ENCODE results near the gene IARS1.

IARS1 gene

DNA sequence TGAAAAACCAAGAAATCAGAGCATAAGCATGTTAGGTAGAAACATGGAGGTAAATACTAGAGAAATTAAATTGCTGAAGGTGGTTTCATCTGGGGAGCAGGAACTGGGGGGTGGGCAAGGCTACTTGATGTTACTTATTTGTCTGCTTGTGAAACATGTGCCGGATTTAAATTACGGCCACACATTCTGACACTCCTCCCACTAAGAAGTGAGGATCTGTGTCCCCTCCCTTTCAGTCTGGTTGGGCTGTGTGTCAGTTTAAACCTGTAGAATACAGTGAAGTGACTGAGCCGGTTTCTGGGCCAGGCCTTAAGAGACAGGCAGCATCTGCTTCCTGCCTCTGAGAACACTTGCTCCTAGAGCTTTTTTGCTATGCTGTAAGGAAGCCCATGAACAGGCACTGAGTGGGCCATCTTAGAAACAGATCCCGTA is 2.3 kb upstream of the IARS1 start:
- Histone ChIP-seq H3K9me3 (ENCODE audit: control insufficient read depth in 2 of 2, low read length in 2 of 2) (no peaks in the 10 kb centered on the region), H3K36me3 (ENCODE audit: control insufficient read depth in 2 of 2, insufficient read depth in 2 of 2, low read length in 2 of 2) (peaks cover 17 to 21% of the 10 kb centered on the region in 2 donors), H3K4me3 (ENCODE audit: low read length in 2 of 2) (no peak overlapping the region), H3K4me1 (ENCODE audit: control insufficient read depth, insufficient read depth, low read length) (peaks cover 11% of the 10 kb centered on the region), H3K9ac (ENCODE audit: low read length in 2 of 2) (no peak overlapping the region), H3K27ac (ENCODE audit: low read length) (no peak overlapping the region), H3K27me3 (ENCODE audit: control insufficient read depth in 1 of 2, insufficient read depth in 2 of 2, low read length in 2 of 2) (no peaks in the 10 kb centered on the region)

DNA sequence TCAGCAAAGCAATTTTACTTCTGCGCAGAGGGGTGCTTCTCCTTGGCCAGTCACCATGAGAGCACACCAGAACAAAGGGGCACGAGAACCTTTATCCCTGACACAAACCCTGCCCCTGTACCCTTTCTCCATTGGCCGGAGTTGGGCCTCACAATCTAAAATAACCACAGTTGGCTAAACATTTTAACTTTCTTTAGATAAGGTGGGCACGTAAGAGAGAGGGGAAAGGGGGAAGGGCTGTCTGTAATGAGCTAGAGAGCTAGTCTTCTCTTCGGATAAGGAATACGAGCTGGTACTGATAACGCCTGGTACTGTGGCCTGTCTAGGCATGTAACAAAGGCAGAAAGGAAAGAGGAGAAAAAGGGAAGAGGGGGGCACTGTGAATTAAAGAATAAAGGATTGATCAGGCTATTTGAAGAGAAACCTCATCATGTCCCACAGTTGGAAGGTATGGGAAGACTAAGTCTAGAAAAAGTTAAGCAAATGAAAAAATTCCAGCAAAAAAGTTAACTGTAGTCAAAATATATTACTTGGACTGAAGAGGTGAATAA is 1.8 kb upstream of the IARS1 start:
- H3K27ac ChIP-seq (ENCODE audit: low read length), result no peak overlapping the region
- peaks cover 13 to 19% of the 10 kb centered on the region in 2 donors for H3K36me3 ChIP-seq (ENCODE audit: control insufficient read depth in 2 of 2, insufficient read depth in 2 of 2, low read length in 2 of 2)
- no peak overlapping the region for H3K9ac ChIP-seq (ENCODE audit: low read length in 2 of 2)

DNA sequence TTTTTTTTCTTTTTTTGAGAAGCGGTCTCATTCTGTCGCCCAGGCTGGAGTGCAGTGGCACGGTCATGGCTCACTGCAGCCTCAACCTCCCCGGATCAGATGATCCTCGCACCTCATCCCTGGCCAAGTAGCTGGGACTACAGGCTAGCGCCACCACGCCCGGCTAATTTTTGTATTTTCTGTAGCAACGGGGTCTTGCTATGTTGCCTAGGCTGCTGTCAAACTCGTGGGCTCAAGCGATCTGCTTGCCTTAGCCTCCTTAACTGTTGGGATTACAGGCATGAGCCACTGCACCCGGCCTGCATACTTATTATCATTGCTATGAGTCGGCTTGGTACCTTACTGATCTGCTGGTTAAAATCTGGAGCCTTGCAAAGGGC is 790 bp upstream of the IARS1 start:
- peaks cover 11% of the 10 kb centered on the region for H3K4me1 ChIP-seq (ENCODE audit: control insufficient read depth, insufficient read depth, low read length)
- peak overlapping the region; percentile 78 to 93 for H3K4me3 ChIP-seq (ENCODE audit: low read length in 2 of 2)
- H3K36me3 ChIP-seq (ENCODE audit: control insufficient read depth in 2 of 2, insufficient read depth in 2 of 2, low read length in 2 of 2), result peaks cover 13 to 19% of the 10 kb centered on the region in 2 donors
- peak overlapping the region; percentile 66 to 78 for H3K9ac ChIP-seq (ENCODE audit: low read length in 2 of 2)
- H3K27me3 ChIP-seq (ENCODE audit: control insufficient read depth in 1 of 2, insufficient read depth in 2 of 2, low read length in 2 of 2), result no peaks in the 10 kb centered on the region
- peak overlapping the region; percentile 50 for H3K27ac ChIP-seq (ENCODE audit: low read length)
- H3K9me3 ChIP-seq (ENCODE audit: control insufficient read depth in 2 of 2, low read length in 2 of 2), result no peaks in the 10 kb centered on the region

More for the DNA sequence above, 1.8 kb upstream of the IARS1 start:
- H3K4me3 ChIP-seq (ENCODE audit: low read length in 2 of 2), result no peak overlapping the region
- no peaks in the 10 kb centered on the region for H3K27me3 ChIP-seq (ENCODE audit: control insufficient read depth in 1 of 2, insufficient read depth in 2 of 2, low read length in 2 of 2)
- peaks cover 11% of the 10 kb centered on the region for H3K4me1 ChIP-seq (ENCODE audit: control insufficient read depth, insufficient read depth, low read length)
- H3K9me3 ChIP-seq (ENCODE audit: control insufficient read depth in 2 of 2, low read length in 2 of 2), result no peaks in the 10 kb centered on the region

GRCh38 chr9:92293075-92293354 is 482 bp downstream of the IARS1 start:
- H3K36me3 ChIP-seq (ENCODE audit: control insufficient read depth in 2 of 2, insufficient read depth in 2 of 2, low read length in 2 of 2), result peaks cover 7 to 16% of the 10 kb centered on the region in 2 donors

GRCh38 chr9:92292338-92293074 is 991 bp downstream of the IARS1 start:
- Histone ChIP-seq H3K9me3 (ENCODE audit: control insufficient read depth in 2 of 2, low read length in 2 of 2) (no peaks in the 10 kb centered on the region), H3K27me3 (ENCODE audit: control insufficient read depth in 1 of 2, insufficient read depth in 2 of 2, low read length in 2 of 2) (no peaks in the 10 kb centered on the region), H3K36me3 (ENCODE audit: control insufficient read depth in 2 of 2, insufficient read depth in 2 of 2, low read length in 2 of 2) (peaks cover 4 to 11% of the 10 kb centered on the region in 2 donors), H3K4me1 (ENCODE audit: control insufficient read depth, insufficient read depth, low read length) (peaks cover 11% of the 10 kb centered on the region), H3K27ac (ENCODE audit: low read length) (no peak overlapping the region), H3K4me3 (ENCODE audit: low read length in 2 of 2) (peak overlapping the region; percentile 78 to 93), H3K9ac (ENCODE audit: low read length in 2 of 2) (peak overlapping the region; percentile 76 to 80)

More at GRCh38 chr9:92293075-92293354, 482 bp downstream of the IARS1 start:
- H3K27me3 ChIP-seq (ENCODE audit: control insufficient read depth in 1 of 2, insufficient read depth in 2 of 2, low read length in 2 of 2), result no peaks in the 10 kb centered on the region
- no peaks in the 10 kb centered on the region for H3K9me3 ChIP-seq (ENCODE audit: control insufficient read depth in 2 of 2, low read length in 2 of 2)
- H3K27ac ChIP-seq (ENCODE audit: low read length), result peak overlapping the region; percentile 50
- peak overlapping the region; percentile 76 to 80 for H3K9ac ChIP-seq (ENCODE audit: low read length in 2 of 2)
- peak overlapping the region; percentile 78 to 93 for H3K4me3 ChIP-seq (ENCODE audit: low read length in 2 of 2)
- H3K4me1 ChIP-seq (ENCODE audit: control insufficient read depth, insufficient read depth, low read length), result peaks cover 11% of the 10 kb centered on the region

DNA sequence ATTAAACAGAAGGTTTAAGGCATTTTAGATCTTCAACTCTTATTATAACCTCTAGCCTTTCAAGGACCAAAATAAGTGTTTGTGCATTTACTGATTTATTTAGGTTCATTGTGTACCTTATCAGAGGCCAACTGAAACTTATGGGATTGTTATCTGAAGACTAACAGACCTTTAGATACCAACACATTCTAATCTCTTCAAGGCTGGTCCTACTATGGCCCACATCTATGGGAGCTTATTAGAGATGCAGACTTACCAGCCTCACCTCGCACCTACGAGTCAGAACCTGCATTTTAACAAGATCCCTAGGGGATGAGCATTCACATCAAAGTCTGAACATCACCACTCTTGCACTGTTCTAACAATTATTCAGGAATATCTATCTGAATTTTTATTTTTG is 1.9 kb downstream of the IARS1 start:
- Histone ChIP-seq H3K27ac (ENCODE audit: low read length) (no peak overlapping the region), H3K4me1 (ENCODE audit: control insufficient read depth, insufficient read depth, low read length) (peaks cover 11% of the 10 kb centered on the region), H3K27me3 (ENCODE audit: control insufficient read depth in 1 of 2, insufficient read depth in 2 of 2, low read length in 2 of 2) (no peaks in the 10 kb centered on the region), H3K4me3 (ENCODE audit: low read length in 2 of 2) (no peak overlapping the region), H3K36me3 (ENCODE audit: control insufficient read depth in 2 of 2, insufficient read depth in 2 of 2, low read length in 2 of 2) (peaks cover 6 to 8% of the 10 kb centered on the region in 2 donors), H3K9me3 (ENCODE audit: control insufficient read depth in 2 of 2, low read length in 2 of 2) (no peaks in the 10 kb centered on the region), H3K9ac (ENCODE audit: low read length in 2 of 2) (no peak overlapping the region)

DNA sequence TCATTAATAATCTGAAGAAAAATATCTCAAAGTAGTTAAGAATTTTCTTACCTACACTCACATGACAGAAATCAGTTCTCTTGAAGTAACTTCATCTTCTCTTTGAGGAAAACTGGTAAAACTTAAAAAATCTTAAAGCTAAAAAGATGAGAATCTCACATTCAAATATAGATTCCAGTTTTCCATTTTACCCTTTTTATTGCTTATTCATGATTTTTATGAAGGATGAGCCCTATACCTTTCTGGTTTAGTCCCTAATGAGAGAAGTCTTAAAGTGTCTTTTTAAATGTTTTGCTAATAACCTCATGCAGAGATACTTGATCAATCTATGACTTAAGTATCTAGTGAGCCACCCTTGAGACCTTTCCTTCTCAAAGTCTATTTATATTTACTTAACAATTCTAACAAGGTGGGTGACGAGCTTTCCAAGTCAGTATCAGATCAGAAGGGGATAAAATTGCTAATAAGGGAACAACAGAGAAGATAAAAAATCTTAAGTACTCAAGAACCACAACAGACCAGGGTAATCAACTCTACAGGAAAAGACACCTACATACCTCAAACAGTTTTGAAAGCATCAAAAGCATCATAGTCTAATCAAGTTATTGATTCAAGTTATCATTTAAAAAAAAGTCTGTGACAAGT is 2.6 kb downstream of the IARS1 start:
- H3K27ac ChIP-seq (ENCODE audit: low read length), result no peak overlapping the region
- H3K4me3 ChIP-seq (ENCODE audit: low read length in 2 of 2), result no peak overlapping the region
- peaks cover 6 to 8% of the 10 kb centered on the region in 2 donors for H3K36me3 ChIP-seq (ENCODE audit: control insufficient read depth in 2 of 2, insufficient read depth in 2 of 2, low read length in 2 of 2)
- H3K9ac ChIP-seq (ENCODE audit: low read length in 2 of 2), result no peak overlapping the region
- H3K9me3 ChIP-seq (ENCODE audit: control insufficient read depth in 2 of 2, low read length in 2 of 2), result no peaks in the 10 kb centered on the region
- no peaks in the 10 kb centered on the region for H3K27me3 ChIP-seq (ENCODE audit: control insufficient read depth in 1 of 2, insufficient read depth in 2 of 2, low read length in 2 of 2)
- H3K4me1 ChIP-seq (ENCODE audit: control insufficient read depth, insufficient read depth, low read length), result peaks cover 11% of the 10 kb centered on the region

DNA sequence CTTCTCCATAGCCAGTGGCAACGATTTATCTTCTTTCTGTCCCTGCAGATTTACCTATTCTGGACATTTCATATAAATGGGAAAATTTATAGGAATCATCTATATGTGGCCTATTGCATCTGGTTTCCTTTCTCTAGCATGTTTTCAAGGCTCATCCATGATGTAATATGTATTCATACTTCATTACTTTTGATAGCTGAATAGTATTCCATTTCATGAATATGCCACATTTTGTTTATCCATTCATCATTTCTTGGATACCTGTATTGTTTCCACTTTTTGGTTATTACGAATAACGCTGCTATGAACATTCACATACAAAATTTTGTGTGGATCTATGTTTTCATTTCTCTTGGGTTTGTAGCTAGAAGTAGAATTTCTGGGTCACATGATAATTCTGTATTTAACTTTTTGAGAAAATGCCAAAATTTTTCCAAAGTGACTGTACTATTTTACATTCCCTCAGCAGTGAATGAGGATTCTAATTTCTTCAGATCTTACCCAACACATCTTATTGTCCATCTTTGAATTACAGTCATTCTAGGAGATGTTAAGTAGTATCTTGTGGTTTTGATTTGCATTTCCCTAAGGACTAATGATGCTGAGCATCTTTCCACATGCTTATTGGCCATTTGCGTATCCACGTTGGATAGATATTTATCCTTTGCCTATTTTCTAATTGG is 3.6 kb downstream of the IARS1 start:
- H3K36me3 ChIP-seq (ENCODE audit: control insufficient read depth in 2 of 2, insufficient read depth in 2 of 2, low read length in 2 of 2), result peaks cover 10 to 16% of the 10 kb centered on the region in 2 donors
- H3K4me1 ChIP-seq (ENCODE audit: control insufficient read depth, insufficient read depth, low read length), result peaks cover 11% of the 10 kb centered on the region
- H3K9me3 ChIP-seq (ENCODE audit: control insufficient read depth in 2 of 2, low read length in 2 of 2), result no peaks in the 10 kb centered on the region
- H3K4me3 ChIP-seq (ENCODE audit: low read length in 2 of 2), result no peak overlapping the region
- no peaks in the 10 kb centered on the region for H3K27me3 ChIP-seq (ENCODE audit: control insufficient read depth in 1 of 2, insufficient read depth in 2 of 2, low read length in 2 of 2)
- H3K9ac ChIP-seq (ENCODE audit: low read length in 2 of 2), result no peak overlapping the region
- no peak overlapping the region for H3K27ac ChIP-seq (ENCODE audit: low read length)

DNA sequence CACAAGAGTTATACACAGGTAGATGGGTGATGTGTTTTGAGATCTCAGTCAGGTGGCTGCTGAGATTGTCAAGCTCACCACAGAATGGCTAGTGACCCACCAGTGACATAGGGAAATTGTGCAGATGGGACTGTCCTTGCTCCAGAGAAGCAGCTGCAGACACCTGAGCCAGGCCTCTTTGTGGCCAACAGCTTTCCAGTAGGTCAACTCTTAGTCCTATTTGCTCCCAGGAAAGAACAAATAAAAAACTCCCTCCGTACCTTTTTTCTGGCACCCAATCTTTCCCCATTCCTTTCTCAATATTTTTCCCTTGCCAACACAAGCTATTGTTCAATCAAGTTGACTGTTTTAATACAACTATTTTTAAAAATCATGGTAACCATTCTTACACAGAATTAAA is 14.2 kb downstream of the IARS1 start:
- Histone ChIP-seq H3K9me3 (ENCODE audit: control insufficient read depth in 2 of 2, low read length in 2 of 2) (no peaks in the 10 kb centered on the region), H3K36me3 (ENCODE audit: control insufficient read depth in 2 of 2, insufficient read depth in 2 of 2, low read length in 2 of 2) (peaks cover 53 to 66% of the 10 kb centered on the region in 2 donors), H3K9ac (ENCODE audit: low read length in 2 of 2) (no peak overlapping the region), H3K4me3 (ENCODE audit: low read length in 2 of 2) (no peak overlapping the region), H3K27ac (ENCODE audit: low read length) (no peak overlapping the region), H3K27me3 (ENCODE audit: control insufficient read depth in 1 of 2, insufficient read depth in 2 of 2, low read length in 2 of 2) (no peaks in the 10 kb centered on the region), H3K4me1 (ENCODE audit: control insufficient read depth, insufficient read depth, low read length) (no peaks in the 10 kb centered on the region)

- Histone ChIP-seq H3K4me3 (ENCODE audit: low read length in 2 of 2) (no peak overlapping the region), H3K9ac (ENCODE audit: low read length in 2 of 2) (no peak overlapping the region), H3K27ac (ENCODE audit: low read length) (no peak overlapping the region), H3K4me1 (ENCODE audit: control insufficient read depth, insufficient read depth, low read length) (no peaks in the 10 kb centered on the region), H3K27me3 (ENCODE audit: control insufficient read depth in 1 of 2, insufficient read depth in 2 of 2, low read length in 2 of 2) (no peaks in the 10 kb centered on the region), H3K9me3 (ENCODE audit: control insufficient read depth in 2 of 2, low read length in 2 of 2) (no peaks in the 10 kb centered on the region), H3K36me3 (ENCODE audit: control insufficient read depth in 2 of 2, insufficient read depth in 2 of 2, low read length in 2 of 2) (peaks cover 54 to 72% of the 10 kb centered on the region in 2 donors)
Measured at GRCh38 chr9:92278110-92278509, 15.4 kb downstream of the IARS1 start.

Measured in stomach smooth muscle (tissue), 2 donors.